Stimulated activated CD4-positive, alpha-beta T cell treated with anti-CD3 and anti-CD28 coated beads, Interleukin-1b, Interleukin-23, amount 100 ng/mL, for 4 hours (primary cell): Measurements from ENCODE around the gene CPXM2.
"Not testable (repeated sequence)": the region's sequence is repeated elsewhere in the genome, so short reads cannot be mapped to it uniquely, and the experiment has no call there.

Experiments
- DNase-seq, 2 donors: peaks; one replicate each; pipeline ENCODE4 v3.0.0-alpha.2; 2020; ENCODE audit warnings: low read depth in 2 of 2

The CPXM2 gene

GRCh38 chr10:123742751-123743440 is 148.7 kb downstream of the CPXM2 start:
- DNase-seq, result no peak

- DNase-seq, result no peak
Measured at GRCh38 chr10:123741711-123742110, 149.9 kb downstream of the CPXM2 start.

GRCh38 chr10:123741146-123741545 is 150.5 kb downstream of the CPXM2 start:
- DNase-seq, result no peak

GRCh38 chr10:123736917-123737316 is 154.7 kb downstream of the CPXM2 start:
- DNase-seq, result not testable (repeated sequence)

DNA sequence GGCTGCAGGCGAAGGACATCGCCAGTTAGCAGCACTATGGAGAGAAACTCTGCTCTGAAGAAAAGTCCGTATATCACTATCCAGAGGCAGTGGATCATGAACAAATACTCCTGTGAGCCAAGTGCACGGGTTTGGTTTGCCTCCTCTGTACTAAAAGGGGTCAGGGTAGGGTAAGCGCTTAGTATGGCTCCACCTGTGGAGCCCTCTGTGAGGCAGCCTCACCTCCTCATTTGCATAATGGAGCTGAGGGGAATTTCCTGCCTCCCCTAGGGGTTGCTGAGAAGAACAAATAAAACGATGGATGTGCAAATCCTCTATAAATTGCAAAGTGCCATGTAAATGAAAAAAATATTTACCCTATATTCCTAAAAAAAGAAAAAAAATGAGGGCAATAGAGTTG is 162.1 kb downstream of the CPXM2 start:
- DNase-seq, result no peak

- no peak for DNase-seq
Measured at GRCh38 chr10:123726836-123727235, 164.8 kb downstream of the CPXM2 start.

GRCh38 chr10:123726381-123726780 is 165.2 kb downstream of the CPXM2 start:
- no peak for DNase-seq

DNA sequence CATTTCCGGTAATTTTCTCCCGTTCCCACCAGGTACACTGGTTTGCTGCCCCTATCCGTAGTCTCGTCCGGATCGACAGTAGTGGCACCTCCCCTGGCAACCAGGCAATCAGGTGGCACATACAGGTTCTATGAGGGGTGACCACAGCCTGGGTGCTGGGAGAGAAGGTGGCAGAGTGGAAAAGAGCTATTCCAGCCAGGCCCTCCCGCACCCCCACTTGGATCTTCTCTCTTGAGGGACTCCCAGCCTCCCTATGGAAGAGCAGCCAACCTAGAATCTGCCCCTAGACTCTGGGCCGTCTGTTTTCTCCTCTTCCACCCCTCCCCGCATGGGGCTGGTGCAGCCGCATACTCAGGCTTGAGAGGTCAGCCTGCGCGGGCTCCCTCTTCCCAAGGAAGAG is 166.9 kb downstream of the CPXM2 start:
- no peak for DNase-seq

DNA sequence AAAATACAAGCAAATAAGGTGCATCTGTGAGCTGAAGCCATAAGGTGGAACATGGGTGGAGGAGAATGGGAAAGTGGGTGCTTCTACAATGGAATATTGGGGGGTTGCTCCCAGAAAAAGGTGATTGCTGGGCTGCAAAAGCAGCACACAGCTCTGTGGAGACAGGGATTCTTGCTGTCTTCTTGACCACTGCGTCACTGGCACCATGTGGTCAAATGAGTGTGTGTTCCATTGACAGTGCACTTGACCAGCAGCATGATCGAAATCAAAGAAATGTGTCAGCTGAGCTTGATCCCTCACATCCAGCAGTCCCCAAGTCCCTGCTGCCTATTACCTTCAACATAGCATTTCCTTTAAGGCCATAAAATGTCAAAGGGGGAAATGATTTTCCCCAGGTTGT is 169.3 kb downstream of the CPXM2 start:
- DNase-seq, result no peak

DNA sequence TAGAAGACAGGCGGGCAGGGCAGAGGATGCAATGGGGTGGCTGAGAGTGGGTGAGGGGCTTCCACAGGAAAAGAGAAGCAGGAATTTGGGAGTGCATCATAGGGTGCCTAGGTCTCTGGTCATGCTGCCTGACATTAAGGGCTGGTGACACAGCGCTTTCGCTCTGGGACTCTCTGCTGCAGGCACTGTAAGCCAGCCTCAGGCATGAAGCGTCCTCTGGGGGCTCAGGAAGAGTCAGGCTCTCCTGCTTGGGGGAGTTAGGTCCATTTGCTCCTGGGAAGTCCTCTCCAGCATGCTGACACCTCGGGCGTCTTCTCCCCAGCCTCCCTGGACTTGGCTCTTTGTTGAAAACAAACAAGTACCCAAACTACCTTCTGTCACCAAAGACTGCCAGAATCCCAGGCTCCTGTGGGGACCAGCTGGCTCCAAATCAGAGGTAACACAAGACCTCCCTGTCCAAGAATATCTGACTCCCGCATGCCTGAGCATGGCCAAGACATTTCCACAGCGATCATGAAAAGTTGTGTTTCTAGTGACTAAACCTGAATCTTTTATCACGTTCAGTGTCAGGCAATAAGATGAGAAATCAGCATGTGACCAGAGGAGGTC is 170.1 kb downstream of the CPXM2 start:
- DNase-seq, result no peak

- no peak for DNase-seq
Measured at GRCh38 chr10:123720536-123720935, 171.1 kb downstream of the CPXM2 start.

GRCh38 chr10:123718544-123719060 is 173.0 kb downstream of the CPXM2 start:
- DNase-seq, result no peak

- DNase-seq, result no peak
Measured at GRCh38 chr10:123717336-123717735, 174.3 kb downstream of the CPXM2 start.

GRCh38 chr10:123715546-123715945 is 176.1 kb downstream of the CPXM2 start:
- no peak for DNase-seq

DNA sequence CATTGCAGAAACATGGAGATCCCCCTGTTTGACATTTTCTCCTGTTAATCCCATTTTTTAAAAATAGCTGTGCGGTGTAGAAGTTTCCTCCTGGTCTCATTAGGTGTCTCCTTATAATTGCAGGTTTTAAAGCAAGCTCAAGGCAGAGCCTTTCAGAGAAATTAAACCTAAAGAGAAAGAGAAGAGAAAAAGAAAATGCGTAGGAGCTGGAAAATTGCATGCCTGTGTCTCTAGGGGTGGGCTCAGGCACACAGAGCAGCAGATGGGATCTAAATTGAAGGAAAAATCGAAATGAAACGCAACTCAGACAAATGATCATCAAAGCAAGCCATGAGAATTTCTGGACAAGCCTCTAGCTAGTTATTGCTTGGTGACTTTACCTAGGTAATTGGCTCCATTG is 185.4 kb downstream of the CPXM2 start:
- DNase-seq, result no peak

GRCh38 chr10:123704812-123705211 is 186.8 kb downstream of the CPXM2 start:
- no peak for DNase-seq

- no peak for DNase-seq
Measured at GRCh38 chr10:123704076-123704475, 187.5 kb downstream of the CPXM2 start.

GRCh38 chr10:123703195-123703790 is 188.3 kb downstream of the CPXM2 start:
- no peak for DNase-seq
